NCI-H446 (cell line): ENCODE data around the gene IL16.
"Not testable (repeated sequence)": the region's sequence is repeated elsewhere in the genome, so short reads cannot be mapped to it uniquely, and the experiment has no call there.

Experiments used
- DNase-seq, 2 experiments: peaks; one replicate each; lab custom pipeline; 2025; lab: John Stamatoyannopoulos, UW

Gene IL16

DNA sequence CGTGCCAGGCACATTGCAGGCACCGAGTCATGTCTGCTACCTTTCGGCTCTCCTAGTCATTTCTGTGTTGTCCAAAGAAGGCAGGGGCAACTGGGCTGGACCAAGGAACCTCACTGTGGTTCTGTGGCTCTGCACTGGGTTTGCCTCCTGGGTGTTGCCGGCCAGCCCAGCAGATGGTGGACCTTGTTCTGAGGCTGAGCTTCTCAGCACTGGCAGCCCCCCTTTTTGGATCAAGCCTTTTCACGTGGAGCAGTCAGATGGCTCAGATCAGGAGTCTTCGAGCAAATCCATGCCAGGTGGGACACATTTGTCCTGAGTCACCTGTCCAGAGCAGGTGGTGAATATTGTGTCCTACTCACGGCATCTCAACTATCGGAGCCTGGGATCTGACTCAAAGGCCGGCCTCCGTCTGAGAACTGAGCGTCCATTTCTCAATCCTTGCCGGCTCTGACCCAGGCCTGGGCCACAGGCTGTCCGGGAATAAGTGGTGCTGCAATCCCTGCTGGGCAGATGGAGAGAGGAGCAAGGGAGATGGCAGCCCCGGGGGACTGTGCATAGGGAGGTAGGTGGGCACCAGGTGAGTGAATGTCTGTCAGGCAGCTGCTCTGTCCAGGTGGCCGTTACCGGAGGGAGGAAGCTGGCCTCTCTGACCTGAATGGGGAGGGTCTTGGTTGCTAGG, at the start of gene IL16:
Gene IL16, plus strand, starts transcription at position 304 of the 679 bp plus-strand sequence. CDS start 28,521 bp downstream, outside the sequence.
- no peak for DNase-seq

DNA sequence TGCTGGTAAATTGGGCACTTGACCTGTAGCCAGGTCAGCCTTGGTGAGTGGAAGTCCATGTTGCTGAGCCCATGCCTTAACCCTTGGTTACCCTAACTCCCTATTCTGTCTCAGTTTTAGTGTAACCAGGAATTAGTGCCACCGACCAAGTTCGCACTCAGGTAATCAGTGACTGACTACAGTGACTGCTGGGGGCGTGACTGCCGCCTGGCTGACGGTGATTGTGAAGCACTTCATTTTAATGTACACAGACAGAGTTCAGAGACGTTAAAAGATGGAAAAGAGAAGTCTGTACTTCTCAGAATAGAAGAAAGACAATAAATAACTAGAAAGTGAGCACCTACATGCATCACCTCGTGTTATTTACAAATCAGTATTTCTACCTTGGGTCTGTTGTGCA, 45.3 kb upstream of the IL16 start:
- DNase-seq, result no peak

- peak in 1 of 2 experiments; percentile 3 for DNase-seq
Observed at GRCh38 chr15:81152339-81152738, 44.3 kb upstream of the IL16 start.

DNA sequence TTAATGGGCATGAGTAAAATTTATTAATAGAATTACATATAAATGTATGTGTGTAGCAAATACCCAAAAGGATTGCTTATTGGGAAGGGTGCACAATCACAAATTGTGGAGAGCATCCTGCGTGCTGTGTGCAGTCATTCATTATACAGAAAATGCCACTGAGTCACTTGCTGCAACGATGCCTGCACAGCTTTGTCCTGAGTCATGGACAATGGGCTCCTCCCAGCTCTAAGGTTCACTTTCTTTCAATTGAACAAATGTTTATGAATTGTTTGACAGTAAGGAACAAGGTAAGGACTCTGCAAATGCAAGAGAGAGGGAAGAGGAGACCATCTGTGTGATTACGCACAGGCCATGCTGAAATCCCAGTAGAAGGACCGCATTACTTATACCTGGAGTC, 43.9 kb upstream of the IL16 start:
- DNase-seq, result no peak

GRCh38 chr15:81155375-81156218, 41.1 kb upstream of the IL16 start:
- peak; percentile 10 to 34 for DNase-seq

GRCh38 chr15:81156324-81156723, 40.4 kb upstream of the IL16 start:
- no peak for DNase-seq

DNA sequence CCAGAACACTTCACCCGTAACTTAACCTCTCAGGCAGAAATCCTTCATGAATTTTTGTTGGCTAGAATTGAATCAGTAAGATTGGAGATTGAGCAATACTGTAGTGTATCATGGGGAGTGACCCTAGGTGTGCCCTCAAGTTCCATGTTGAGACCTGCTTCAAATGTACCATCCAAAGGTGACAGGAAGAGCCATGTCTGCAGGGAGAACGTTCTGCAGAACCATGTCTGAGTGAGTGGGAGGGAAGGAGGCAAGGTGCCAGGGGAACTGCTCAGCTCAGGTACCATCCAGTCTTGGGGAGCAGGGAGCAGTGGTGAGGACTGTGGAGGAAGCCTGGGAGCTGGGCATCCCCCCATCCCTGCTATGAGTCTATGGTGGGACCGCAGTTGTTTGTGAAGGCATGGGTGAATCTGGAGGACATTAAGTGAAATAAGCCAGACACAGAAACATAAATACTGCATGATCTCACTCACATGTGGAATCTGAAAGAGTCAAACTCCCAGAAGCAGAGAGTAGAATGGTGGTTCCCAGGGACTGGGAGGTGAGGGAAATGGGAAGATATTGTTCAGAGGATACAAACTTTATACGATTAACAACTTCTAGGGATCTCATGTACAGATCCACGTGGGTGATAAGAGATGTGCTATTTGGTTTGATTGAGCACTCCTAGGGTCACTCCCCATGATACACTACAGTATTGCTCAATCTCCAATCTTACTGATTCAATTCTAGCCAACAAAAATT, 39.3 kb upstream of the IL16 start:
- DNase-seq, result no peak

DNA sequence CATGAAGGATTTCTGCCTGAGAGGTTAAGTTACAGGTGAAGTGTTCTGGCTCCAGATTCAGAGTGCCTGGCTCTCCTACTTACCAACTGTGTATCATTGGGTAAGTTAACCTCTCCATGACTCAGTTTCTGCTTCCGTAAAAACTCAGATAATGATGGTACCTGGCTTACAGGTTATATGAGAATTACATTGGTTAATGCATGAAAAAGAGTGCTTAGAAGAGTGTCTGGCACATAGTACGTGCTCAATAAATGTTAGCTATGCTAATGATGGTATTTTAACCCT, 38.8 kb upstream of the IL16 start:
- no peak for DNase-seq

- not testable (repeated sequence) for DNase-seq
Observed at GRCh38 chr15:81158561-81158960, 38.1 kb upstream of the IL16 start.

GRCh38 chr15:81160312-81161159, 36.1 kb upstream of the IL16 start:
- peak; percentile 57 to 81 for DNase-seq

GRCh38 chr15:81161160-81161673, 35.5 kb upstream of the IL16 start:
- DNase-seq, result no peak

DNA sequence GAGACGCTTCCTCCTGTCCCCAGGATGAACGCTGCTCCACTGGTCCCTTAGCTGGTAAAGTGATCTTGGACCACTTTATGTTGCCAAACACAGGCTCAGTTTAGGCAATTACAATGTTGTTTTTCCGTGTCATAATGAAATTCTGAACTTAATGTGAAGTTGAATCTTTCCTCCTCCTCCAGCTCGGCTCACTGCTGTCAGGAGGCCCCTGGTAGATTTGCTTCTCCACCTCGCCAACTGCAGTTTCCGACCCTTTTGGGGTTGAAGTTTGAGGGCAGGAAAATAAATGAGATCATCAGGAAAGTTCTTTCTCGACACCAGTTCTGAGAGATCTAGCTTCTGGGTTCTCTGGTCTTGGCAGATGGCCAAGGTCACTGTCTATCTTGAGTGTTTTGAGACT, 34.8 kb upstream of the IL16 start:
- no peak for DNase-seq

GRCh38 chr15:81163961-81164800, 32.5 kb upstream of the IL16 start:
- DNase-seq, result no peak

GRCh38 chr15:81165535-81165934, 31.1 kb upstream of the IL16 start:
- no peak for DNase-seq

- DNase-seq, result no peak
Observed at GRCh38 chr15:81166636-81167305, 29.9 kb upstream of the IL16 start.

- no peak for DNase-seq
Observed at GRCh38 chr15:81168131-81168526, 28.6 kb upstream of the IL16 start.

GRCh38 chr15:81168644-81169043, 28.0 kb upstream of the IL16 start:
- no peak for DNase-seq

- peak in 1 of 2 experiments; percentile 12 for DNase-seq
Observed at GRCh38 chr15:81170511-81170910, 26.2 kb upstream of the IL16 start.

DNA sequence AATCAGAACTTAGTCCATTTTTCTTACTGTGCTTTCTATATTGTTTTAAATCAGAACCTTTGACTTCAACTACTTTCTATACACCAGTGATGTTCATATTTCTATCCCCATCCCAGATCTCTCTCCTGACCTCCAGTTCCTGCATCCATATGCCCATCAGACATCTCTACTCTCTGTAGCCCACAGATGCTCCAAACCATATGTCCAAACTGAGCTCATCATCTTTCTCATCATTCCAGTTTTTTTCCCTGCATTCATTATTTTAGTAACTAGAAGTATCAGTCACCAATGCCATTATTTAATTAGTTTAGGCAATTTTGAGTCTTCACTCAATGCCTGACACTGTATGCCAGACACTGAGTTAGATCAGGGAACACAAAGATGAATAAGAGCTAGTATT, 25.4 kb upstream of the IL16 start:
- no peak for DNase-seq

DNA sequence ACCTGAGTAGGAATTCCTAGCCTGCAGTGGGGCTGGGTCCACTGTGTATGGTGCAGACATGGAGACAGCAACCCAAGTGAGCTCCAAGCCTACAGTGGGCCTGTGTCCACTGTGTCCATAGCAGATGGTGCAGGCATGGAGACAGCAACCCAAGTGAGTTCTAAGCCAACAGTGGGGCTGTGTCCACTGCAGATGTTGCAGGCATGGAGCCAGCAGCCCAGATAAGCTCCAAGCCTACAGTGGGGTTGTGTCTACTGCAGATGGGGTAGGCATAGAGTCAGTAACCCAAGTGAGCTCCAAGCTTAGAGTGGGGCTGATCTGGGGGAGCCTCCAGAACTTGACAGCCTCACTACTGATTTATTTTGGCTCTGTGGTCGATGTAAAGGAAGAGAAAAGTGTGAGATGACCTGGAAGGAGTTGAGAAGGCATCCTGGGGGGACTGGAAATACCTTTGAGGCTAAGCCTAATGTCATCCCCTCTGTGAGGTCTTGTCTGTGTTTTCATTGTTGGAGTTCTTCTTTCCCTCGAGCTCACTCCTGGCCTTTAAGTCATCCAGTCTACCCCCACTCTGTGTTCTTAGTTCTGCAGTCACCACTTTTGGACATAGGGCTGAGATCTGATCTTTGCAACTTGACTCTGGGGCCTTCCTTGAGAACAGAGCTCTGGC, 22.4 kb upstream of the IL16 start:
- DNase-seq, result no peak
